ENCODE data around the gene POMT2.

DNA sequence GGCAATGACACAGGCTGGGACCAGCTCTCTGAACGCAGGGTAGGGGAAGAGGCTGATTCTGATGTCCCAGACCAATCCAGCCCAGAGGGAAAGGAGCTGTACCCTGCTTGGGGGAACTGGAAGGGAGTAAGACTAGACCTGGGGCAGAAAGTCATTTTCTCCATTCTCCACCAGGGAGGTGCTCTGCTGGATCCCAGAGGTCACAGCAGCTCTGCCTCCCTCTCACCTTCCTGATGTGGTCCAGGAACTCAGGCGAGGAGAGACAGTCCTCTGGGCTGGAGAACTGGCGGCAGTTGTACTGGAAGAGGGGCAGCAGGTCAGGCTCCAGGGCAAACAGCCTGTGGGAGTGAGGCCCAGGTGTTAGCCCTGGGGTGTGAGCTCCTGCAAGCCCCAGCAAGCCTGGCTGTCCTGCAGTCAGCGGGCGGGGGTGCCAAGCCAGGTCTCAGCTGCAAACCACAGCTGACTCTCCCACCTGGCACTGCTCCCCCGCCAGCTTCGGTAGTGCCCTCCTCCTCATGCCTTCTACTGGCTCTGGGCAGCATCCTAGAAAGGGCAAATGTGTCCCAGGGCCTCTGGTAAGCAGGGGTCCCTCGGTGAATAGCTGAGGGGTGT, 51.6 kb downstream of the POMT2 start:
- TF ChIP-seq, protein P1, sequence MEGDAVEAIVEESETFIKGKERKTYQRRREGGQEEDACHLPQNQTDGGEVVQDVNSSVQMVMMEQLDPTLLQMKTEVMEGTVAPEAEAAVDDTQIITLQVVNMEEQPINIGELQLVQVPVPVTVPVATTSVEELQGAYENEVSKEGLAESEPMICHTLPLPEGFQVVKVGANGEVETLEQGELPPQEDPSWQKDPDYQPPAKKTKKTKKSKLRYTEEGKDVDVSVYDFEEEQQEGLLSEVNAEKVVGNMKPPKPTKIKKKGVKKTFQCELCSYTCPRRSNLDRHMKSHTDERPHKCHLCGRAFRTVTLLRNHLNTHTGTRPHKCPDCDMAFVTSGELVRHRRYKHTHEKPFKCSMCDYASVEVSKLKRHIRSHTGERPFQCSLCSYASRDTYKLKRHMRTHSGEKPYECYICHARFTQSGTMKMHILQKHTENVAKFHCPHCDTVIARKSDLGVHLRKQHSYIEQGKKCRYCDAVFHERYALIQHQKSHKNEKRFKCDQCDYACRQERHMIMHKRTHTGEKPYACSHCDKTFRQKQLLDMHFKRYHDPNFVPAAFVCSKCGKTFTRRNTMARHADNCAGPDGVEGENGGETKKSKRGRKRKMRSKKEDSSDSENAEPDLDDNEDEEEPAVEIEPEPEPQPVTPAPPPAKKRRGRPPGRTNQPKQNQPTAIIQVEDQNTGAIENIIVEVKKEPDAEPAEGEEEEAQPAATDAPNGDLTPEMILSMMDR (IDR thresholded peaks at IDR 0.05), result no peak
- no peak for TF ChIP-seq POLR2A (IDR thresholded peaks at IDR 0.05)
